Esophagus squamous epithelium (tissue), 5 donors: ENCODE measurements around the gene ARL13B. TPM values are rescaled to one million over a fixed set of nuclear protein-coding genes. Genes with fewer than 3 reads are reported as not detected.

Experiments
- DNase-seq: peaks from one replicate; lab custom pipeline; 2025; lab: John Stamatoyannopoulos, UW
- H3K27ac ChIP-seq, 4 donors: fragments of 200-600 bp; sonication (generic); one replicate each; pipeline ENCODE4 v1.5.1; 2016 to 2019; ENCODE audit warnings: mild to moderate bottlenecking in 1 of 4
- H3K27me3 ChIP-seq, 4 donors: fragments of 200-600 bp; sonication (generic); 1 replicate in 3 of 4; 2 replicates in 1 of 4; pipeline versions ENCODE4 v1.5.1 to v1.6.0; 2017 to 2021; ENCODE audit warnings: antibody characterized with exemption in 1 of 4
- H3K36me3 ChIP-seq, 3 donors: fragments of 200-600 bp; sonication (generic); one replicate each; pipeline ENCODE4 v1.5.1; 2016 to 2019
- H3K4me1 ChIP-seq, 3 donors: fragments of 200-600 bp; sonication (generic); one replicate each; pipeline ENCODE4 v1.5.1; 2017 to 2019
- H3K4me3 ChIP-seq, 4 donors: fragments of 200-600 bp; sonication (generic); 1 replicate in 3 of 4; 2 replicates in 1 of 4; pipeline ENCODE4 v1.5.1; 2016 to 2019; ENCODE audit warnings: mild to moderate bottlenecking in 2 of 4, moderate library complexity in 1 of 4
- H3K9me3 ChIP-seq, 3 donors: fragments of 200-600 bp; sonication (generic); one replicate each; pipeline ENCODE4 v1.5.1; 2016 to 2019
- CTCF ChIP-seq, 6 experiments: fragments of 450-650 bp in 4 of 6; fragments of 200-600 bp in 2 of 6; sonication (generic) in 2 of 6; IDR thresholded peaks; one replicate each; pipeline ENCODE4 v1.5.1; 2016 to 2019; ENCODE audit warnings: antibody characterized with exemption in 6 of 6, mild to moderate bottlenecking in 4 of 6, moderate library complexity in 4 of 6
- POLR2A ChIP-seq, 4 donors: fragments of 450-650 bp; IDR thresholded peaks; one replicate each; pipeline ENCODE4 v1.6.1; 2017; ENCODE audit warnings: antibody characterized with exemption in 4 of 4, mild to moderate bottlenecking in 4 of 4, moderate library complexity in 3 of 4
- WGBS, 2 donors: methylation state at CpG; one replicate each; pipeline ENCODE4 v1.1.5; 2018; 5-methylcytosine and 5-hydroxymethylcytosine counted together
- intact Hi-C: fragments of 100-400 bp; cut with DNase I; formaldehyde crosslinking; loops from one replicate; pipeline ENCODE4 v1.15.0; 2022
- total RNA-seq, 4 donors: library from RNA; depleted of rRNA; stranded (reverse); fragments of >200 nt; gene quantifications; one replicate each; pipeline ENCODE4 v1.1.0, GENCODE V29; 2016
- donor health status: DM: yes; HTN: yes; CAD: no.

ARL13B gene
- total RNA-seq, 4 donors from 2014 or later = 4.2 to 9.0 (median 6.4) TPM

GRCh38 chr3:93988764-93989163, 8.8 kb downstream of the ARL13B start:
- intact Hi-C loops = no loop called here
- no peak for DNase-seq
- Histone ChIP-seq H3K4me1 (no peaks in the 10 kb centered on the region), H3K27ac (no peak overlapping the region), H3K9me3 (no peaks in the 10 kb centered on the region), H3K4me3 (no peak overlapping the region), H3K27me3 (no peaks in the 10 kb centered on the region), H3K36me3 (no peaks in the 10 kb centered on the region)
- TF ChIP-seq CTCF (IDR thresholded peaks at IDR 0.05) (no peak), POLR2A (IDR thresholded peaks at IDR 0.05) (no peak)
- WGBS, 2 donors = 97 to 99% methylated on average over 9 of the region's 9 CpGs

GRCh38 chr3:93989241-93989640, 9.3 kb downstream of the ARL13B start:
- no peaks in the 10 kb centered on the region for H3K4me1 ChIP-seq
- H3K27me3 ChIP-seq = no peaks in the 10 kb centered on the region
- intact Hi-C loops = no loop called here
- no peaks in the 10 kb centered on the region for H3K9me3 ChIP-seq
- no peak for DNase-seq
- H3K36me3 ChIP-seq = no peaks in the 10 kb centered on the region
- no peak overlapping the region for H3K4me3 ChIP-seq
- 75 to 89% methylated on average over 3 of the region's 3 CpGs for WGBS, 2 donors
- H3K27ac ChIP-seq = no peak overlapping the region
- TF ChIP-seq POLR2A (IDR thresholded peaks at IDR 0.05) = no peak
- TF ChIP-seq CTCF (IDR thresholded peaks at IDR 0.05) = no peak

GRCh38 chr3:93991631-93992030, 11.7 kb downstream of the ARL13B start:
- Histone ChIP-seq H3K27me3 (no peaks in the 10 kb centered on the region), H3K4me3 (no peak overlapping the region), H3K36me3 (peaks cover 0 to 2% (median 0%) of the 10 kb centered on the region in 3 donors), H3K9me3 (no peaks in the 10 kb centered on the region), H3K27ac (no peak overlapping the region), H3K4me1 (no peaks in the 10 kb centered on the region)
- 68 to 69% methylated on average over 2 of the region's 2 CpGs for WGBS, 2 donors
- no peak for DNase-seq
- intact Hi-C loops = no loop called here
- no peak for TF ChIP-seq POLR2A (IDR thresholded peaks at IDR 0.05)
- no peak for TF ChIP-seq CTCF (IDR thresholded peaks at IDR 0.05)

- no peaks in the 10 kb centered on the region for H3K4me1 ChIP-seq
- H3K27ac ChIP-seq = no peak overlapping the region
- TF ChIP-seq POLR2A (IDR thresholded peaks at IDR 0.05) = no peak
- no peak for TF ChIP-seq CTCF (IDR thresholded peaks at IDR 0.05)
- no peaks in the 10 kb centered on the region for H3K9me3 ChIP-seq
- 61 to 62% methylated on average over 3 of the region's 3 CpGs for WGBS, 2 donors
- no peak overlapping the region for H3K4me3 ChIP-seq
- no peak for DNase-seq
- H3K27me3 ChIP-seq = no peaks in the 10 kb centered on the region
- intact Hi-C loops = no loop called here
- peaks cover 0 to 5% (median 0%) of the 10 kb centered on the region in 3 donors for H3K36me3 ChIP-seq
Observed at GRCh38 chr3:93992207-93992606, 12.3 kb downstream of the ARL13B start.

- Histone ChIP-seq H3K36me3 (peaks cover 0 to 5% (median 0%) of the 10 kb centered on the region in 3 donors), H3K27ac (no peak overlapping the region), H3K27me3 (no peaks in the 10 kb centered on the region), H3K9me3 (no peaks in the 10 kb centered on the region), H3K4me1 (no peaks in the 10 kb centered on the region), H3K4me3 (no peak overlapping the region)
- DNase-seq = no peak
- WGBS, 2 donors = 77 to 82% methylated on average over 3 of the region's 3 CpGs
- intact Hi-C loops = no loop called here
- no peak for TF ChIP-seq POLR2A (IDR thresholded peaks at IDR 0.05)
- TF ChIP-seq CTCF (IDR thresholded peaks at IDR 0.05) = no peak
Observed at GRCh38 chr3:93994056-93994455, 14.1 kb downstream of the ARL13B start.
